ENCODE data around the gene CCDC34. TPM values are rescaled to one million over a fixed set of nuclear protein-coding genes. Genes with fewer than 3 reads are reported as not detected.

CCDC34 gene
- total RNA-seq, 6 experiments from 2014 or later: 7.9 to 18.7 (median 13.9) TPM

GRCh38 chr11:27294654-27295053, 68.4 kb downstream of the CCDC34 start:
- DNase-seq: no peak
- H3K4me3 Mint-ChIP-seq: no peak overlapping the region
- peak overlapping the region; percentile 61 for H3K27ac Mint-ChIP-seq
- H3K27me3 Mint-ChIP-seq (ENCODE audit: insufficient read depth): no peaks in the 10 kb centered on the region
- no peaks in the 10 kb centered on the region for H3K36me3 Mint-ChIP-seq (ENCODE audit: low read depth)
- peaks cover 50% of the 10 kb centered on the region for H3K4me1 Mint-ChIP-seq (ENCODE audit: low read depth)
- H3K9me3 Mint-ChIP-seq: no peaks in the 10 kb centered on the region; the same call in 1 of the 2 replicates
- no peak for TF ChIP-seq CTCF (IDR thresholded peaks at IDR 0.05)

- Mint-ChIP-seq H3K36me3 (ENCODE audit: low read depth) (no peaks in the 10 kb centered on the region), H3K9me3 (no peaks in the 10 kb centered on the region; the same call in 1 of the 2 replicates), H3K27ac (peak overlapping the region; percentile 61), H3K4me1 (ENCODE audit: low read depth) (peaks cover 50% of the 10 kb centered on the region), H3K4me3 (no peak overlapping the region), H3K27me3 (ENCODE audit: insufficient read depth) (no peaks in the 10 kb centered on the region)
- peak; percentile 55 for DNase-seq
- no peak for TF ChIP-seq CTCF (IDR thresholded peaks at IDR 0.05)
Measured at GRCh38 chr11:27293515-27294417, 69.2 kb downstream of the CCDC34 start.

- Mint-ChIP-seq H3K27me3 (ENCODE audit: insufficient read depth) (no peaks in the 10 kb centered on the region), H3K36me3 (ENCODE audit: low read depth) (no peaks in the 10 kb centered on the region), H3K27ac (no peak overlapping the region)
Measured at GRCh38 chr11:27292637-27293010, 70.4 kb downstream of the CCDC34 start.

GRCh38 chr11:27291954-27292636, 70.9 kb downstream of the CCDC34 start:
- no peaks in the 10 kb centered on the region; the same call in 1 of the 2 replicates for H3K9me3 Mint-ChIP-seq
- TF ChIP-seq CTCF (IDR thresholded peaks at IDR 0.05): no peak
- H3K36me3 Mint-ChIP-seq (ENCODE audit: low read depth): no peaks in the 10 kb centered on the region
- H3K27me3 Mint-ChIP-seq (ENCODE audit: insufficient read depth): no peaks in the 10 kb centered on the region
- no peak overlapping the region for H3K27ac Mint-ChIP-seq
- H3K4me3 Mint-ChIP-seq: no peak overlapping the region
- no peak for DNase-seq
- H3K4me1 Mint-ChIP-seq (ENCODE audit: low read depth): peaks cover 50% of the 10 kb centered on the region

More at GRCh38 chr11:27292637-27293010, 70.4 kb downstream of the CCDC34 start:
- no peak for DNase-seq
- no peaks in the 10 kb centered on the region; the same call in 1 of the 2 replicates for H3K9me3 Mint-ChIP-seq
- TF ChIP-seq CTCF (IDR thresholded peaks at IDR 0.05): no peak
- peaks cover 50% of the 10 kb centered on the region for H3K4me1 Mint-ChIP-seq (ENCODE audit: low read depth)
- H3K4me3 Mint-ChIP-seq: no peak overlapping the region

- no peaks in the 10 kb centered on the region for H3K27me3 Mint-ChIP-seq (ENCODE audit: insufficient read depth)
Measured at GRCh38 chr11:27291302-27291889, 71.6 kb downstream of the CCDC34 start.

More at GRCh38 chr11:27291302-27291889, 71.6 kb downstream of the CCDC34 start:
- no peak for TF ChIP-seq CTCF (IDR thresholded peaks at IDR 0.05)
- Mint-ChIP-seq H3K4me3 (no peak overlapping the region), H3K9me3 (no peaks in the 10 kb centered on the region; the same call in 1 of the 2 replicates), H3K36me3 (ENCODE audit: low read depth) (no peaks in the 10 kb centered on the region), H3K4me1 (ENCODE audit: low read depth) (peaks cover 50% of the 10 kb centered on the region), H3K27ac (no peak overlapping the region)
- DNase-seq: no peak
